Osteocyte (in vitro differentiated cells): Measurements from ENCODE around the gene STPG2. TPM values are rescaled to one million over a fixed set of nuclear protein-coding genes. Genes with fewer than 3 reads are reported as not detected.

Source experiments
- DNase-seq: peaks from one replicate; pipeline ENCODE4 v3.0.0; 2021; ENCODE audit warnings: mixed read lengths; ENCODE audit not compliant: unreplicated experiment; ENCODE audit errors: extremely low spot score
- H3K27ac Mint-ChIP-seq: one replicate; pipeline ENCODE4 v1.8.0; 2021; ENCODE audit warnings: mild to moderate bottlenecking, mixed read lengths; ENCODE audit not compliant: unreplicated experiment
- H3K27me3 Mint-ChIP-seq: one replicate; pipeline ENCODE4 v1.8.0; 2021; ENCODE audit warnings: mixed read lengths; ENCODE audit not compliant: unreplicated experiment
- H3K36me3 Mint-ChIP-seq: one replicate; pipeline ENCODE4 v1.8.0; 2021; ENCODE audit warnings: mixed read lengths; ENCODE audit not compliant: unreplicated experiment
- H3K4me1 Mint-ChIP-seq: one replicate; pipeline ENCODE4 v1.8.0; 2021; ENCODE audit warnings: mixed read lengths; ENCODE audit not compliant: unreplicated experiment
- H3K4me3 Mint-ChIP-seq: one replicate; pipeline ENCODE4 v1.8.0; 2021; ENCODE audit warnings: mild to moderate bottlenecking, moderate library complexity, mixed read lengths; ENCODE audit not compliant: unreplicated experiment
- H3K9me3 Mint-ChIP-seq: one replicate; pipeline ENCODE4 v1.8.0; 2021; ENCODE audit warnings: mixed read lengths; ENCODE audit not compliant: unreplicated experiment
- CTCF ChIP-seq: fragments of 200-600 bp; sonication (generic); IDR thresholded peaks from 2 replicates; pipeline ENCODE4 v1.5.0; 2021; ENCODE audit warnings: antibody characterized with exemption, mild to moderate bottlenecking, moderate library complexity
- total RNA-seq: library from RNA; stranded (reverse); gene quantifications from 2 replicates; pipeline ENCODE4 v1.2.1, GENCODE V29; 2021

Gene STPG2
- total RNA-seq, 1 donor from 2014 or later: not detected

- TF ChIP-seq CTCF: no peak
- Mint-ChIP-seq H3K27ac (no peak overlapping the region), H3K9me3 (peaks cover 21% of the 10 kb centered on the region), H3K27me3 (no peaks in the 10 kb centered on the region), H3K4me1 (no peaks in the 10 kb centered on the region), H3K4me3 (no peak overlapping the region), H3K36me3 (no peaks in the 10 kb centered on the region)
- no peak for DNase-seq
These were observed 189.9 kb downstream of the STPG2 start for GRCh38 chr4:97953171-97953941.

- TF ChIP-seq CTCF: no peak
- no peaks in the 10 kb centered on the region for H3K4me1 Mint-ChIP-seq
- no peak for DNase-seq
- H3K4me3 Mint-ChIP-seq: no peak overlapping the region
- H3K9me3 Mint-ChIP-seq: peaks cover 27% of the 10 kb centered on the region
- no peaks in the 10 kb centered on the region for H3K27me3 Mint-ChIP-seq
- no peak overlapping the region for H3K27ac Mint-ChIP-seq
- no peaks in the 10 kb centered on the region for H3K36me3 Mint-ChIP-seq
These were observed 190.5 kb downstream of the STPG2 start for GRCh38 chr4:97952763-97953162.

GRCh38 chr4:97950836-97951235 lies 192.4 kb downstream of the STPG2 start:
- H3K4me1 Mint-ChIP-seq: no peaks in the 10 kb centered on the region
- H3K36me3 Mint-ChIP-seq: no peaks in the 10 kb centered on the region
- TF ChIP-seq CTCF: no peak
- H3K9me3 Mint-ChIP-seq: peaks cover 28% of the 10 kb centered on the region
- H3K4me3 Mint-ChIP-seq: no peak overlapping the region
- H3K27me3 Mint-ChIP-seq: no peaks in the 10 kb centered on the region
- no peak for DNase-seq
- H3K27ac Mint-ChIP-seq: no peak overlapping the region

- Mint-ChIP-seq H3K27ac (no peak overlapping the region), H3K9me3 (peaks cover 24% of the 10 kb centered on the region), H3K36me3 (no peaks in the 10 kb centered on the region), H3K4me3 (no peak overlapping the region), H3K4me1 (no peaks in the 10 kb centered on the region), H3K27me3 (no peaks in the 10 kb centered on the region)
- TF ChIP-seq CTCF: no peak
- no peak for DNase-seq
These were observed 200.3 kb downstream of the STPG2 start for GRCh38 chr4:97942951-97943350.

GRCh38 chr4:97942137-97942536 lies 201.1 kb downstream of the STPG2 start:
- no peak overlapping the region for H3K4me3 Mint-ChIP-seq
- H3K27ac Mint-ChIP-seq: no peak overlapping the region
- no peak for DNase-seq
- H3K36me3 Mint-ChIP-seq: no peaks in the 10 kb centered on the region
- H3K27me3 Mint-ChIP-seq: no peaks in the 10 kb centered on the region
- no peak for TF ChIP-seq CTCF
- H3K9me3 Mint-ChIP-seq: peaks cover 26% of the 10 kb centered on the region
- no peaks in the 10 kb centered on the region for H3K4me1 Mint-ChIP-seq
